ENCODE results near the gene PRKX. TPM values are rescaled to one million over a fixed set of nuclear protein-coding genes. Genes with fewer than 3 reads are reported as not detected.

PRKX gene
- total and polyA plus RNA-seq, 2 experiments from 2014 or later: 12.1 to 18.2 TPM

- Histone ChIP-seq H4K20me1 (ENCODE audit: insufficient read depth, poor library complexity, severe bottlenecking) (no peaks in the 10 kb centered on the region), H3K9me2 (replicated peaks; ENCODE audit: insufficient read depth) (no peaks in the 10 kb centered on the region), H3K79me2 (no peaks in the 10 kb centered on the region), H3K9me3 (ENCODE audit: low read depth) (no peaks in the 10 kb centered on the region), H2AFZ (no peak overlapping the region), H3K4me1 (ENCODE audit: insufficient read depth) (no peaks in the 10 kb centered on the region), H3K4me3 (no peak overlapping the region), H3K27ac (no peak overlapping the region), H3K36me3 (replicated peaks; ENCODE audit: insufficient read depth, low read depth) (no peaks in the 10 kb centered on the region), H3K27me3 (no peaks in the 10 kb centered on the region), H3K4me2 (no peak overlapping the region)
- 71% methylated on average over 6 of the region's 6 CpGs for WGBS (ENCODE audit: low lambda C conversion rate, missing lambda C conversion rate)
- DNase-seq (ENCODE audit: low spot score): no peak
- TF ChIP-seq EZH2 (IDR thresholded peaks at IDR 0.05; ENCODE audit: borderline replicate concordance) (no peak), EZH2phosphoT487 (IDR thresholded peaks at IDR 0.05; ENCODE audit: low read depth, severe bottlenecking, unreplicated experiment) (no peak)
- TF ChIP-seq, protein P1, sequence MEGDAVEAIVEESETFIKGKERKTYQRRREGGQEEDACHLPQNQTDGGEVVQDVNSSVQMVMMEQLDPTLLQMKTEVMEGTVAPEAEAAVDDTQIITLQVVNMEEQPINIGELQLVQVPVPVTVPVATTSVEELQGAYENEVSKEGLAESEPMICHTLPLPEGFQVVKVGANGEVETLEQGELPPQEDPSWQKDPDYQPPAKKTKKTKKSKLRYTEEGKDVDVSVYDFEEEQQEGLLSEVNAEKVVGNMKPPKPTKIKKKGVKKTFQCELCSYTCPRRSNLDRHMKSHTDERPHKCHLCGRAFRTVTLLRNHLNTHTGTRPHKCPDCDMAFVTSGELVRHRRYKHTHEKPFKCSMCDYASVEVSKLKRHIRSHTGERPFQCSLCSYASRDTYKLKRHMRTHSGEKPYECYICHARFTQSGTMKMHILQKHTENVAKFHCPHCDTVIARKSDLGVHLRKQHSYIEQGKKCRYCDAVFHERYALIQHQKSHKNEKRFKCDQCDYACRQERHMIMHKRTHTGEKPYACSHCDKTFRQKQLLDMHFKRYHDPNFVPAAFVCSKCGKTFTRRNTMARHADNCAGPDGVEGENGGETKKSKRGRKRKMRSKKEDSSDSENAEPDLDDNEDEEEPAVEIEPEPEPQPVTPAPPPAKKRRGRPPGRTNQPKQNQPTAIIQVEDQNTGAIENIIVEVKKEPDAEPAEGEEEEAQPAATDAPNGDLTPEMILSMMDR (IDR thresholded peaks at IDR 0.05; ENCODE audit: poor library complexity): no peak
These were observed 114.7 kb downstream of the PRKX start for GRCh38 chrX:3598709-3599108.

GRCh38 chrX:3598046-3598605 lies 115.3 kb downstream of the PRKX start:
- no peaks in the 10 kb centered on the region for H4K20me1 ChIP-seq (ENCODE audit: insufficient read depth, poor library complexity, severe bottlenecking)
- no peak overlapping the region for H3K4me3 ChIP-seq
- no peak overlapping the region for H3K4me2 ChIP-seq
- H3K9me3 ChIP-seq (ENCODE audit: low read depth): no peaks in the 10 kb centered on the region
- no peak overlapping the region for H3K27ac ChIP-seq
- TF ChIP-seq EZH2phosphoT487 (IDR thresholded peaks at IDR 0.05; ENCODE audit: low read depth, severe bottlenecking, unreplicated experiment) (no peak), EZH2 (IDR thresholded peaks at IDR 0.05; ENCODE audit: borderline replicate concordance) (no peak)
- TF ChIP-seq, protein P1 (IDR thresholded peaks at IDR 0.05; ENCODE audit: poor library complexity): no peak
- no peaks in the 10 kb centered on the region for H3K27me3 ChIP-seq
- no peak for DNase-seq (ENCODE audit: low spot score)
- H2AFZ ChIP-seq: no peak overlapping the region
- H3K36me3 ChIP-seq (replicated peaks; ENCODE audit: insufficient read depth, low read depth): no peaks in the 10 kb centered on the region
- no peaks in the 10 kb centered on the region for H3K9me2 ChIP-seq (replicated peaks; ENCODE audit: insufficient read depth)
- WGBS (ENCODE audit: low lambda C conversion rate, missing lambda C conversion rate): 84% methylated on average over 3 of the region's 3 CpGs
- H3K79me2 ChIP-seq: no peaks in the 10 kb centered on the region
- H3K4me1 ChIP-seq (ENCODE audit: insufficient read depth): no peaks in the 10 kb centered on the region

GRCh38 chrX:3592184-3592583 lies 121.3 kb downstream of the PRKX start:
- H3K27me3 ChIP-seq: no peaks in the 10 kb centered on the region
- H3K36me3 ChIP-seq (replicated peaks; ENCODE audit: insufficient read depth, low read depth): no peaks in the 10 kb centered on the region
- H3K9me3 ChIP-seq (ENCODE audit: low read depth): no peaks in the 10 kb centered on the region
- no peaks in the 10 kb centered on the region for H3K4me1 ChIP-seq (ENCODE audit: insufficient read depth)
- no peak overlapping the region for H2AFZ ChIP-seq
- DNase-seq (ENCODE audit: low spot score): no peak
- no peak for TF ChIP-seq EZH2phosphoT487 (IDR thresholded peaks at IDR 0.05; ENCODE audit: low read depth, severe bottlenecking, unreplicated experiment)
- no peak for TF ChIP-seq EZH2 (IDR thresholded peaks at IDR 0.05; ENCODE audit: borderline replicate concordance)
- TF ChIP-seq, protein P1 (IDR thresholded peaks at IDR 0.05; ENCODE audit: poor library complexity): no peak
- no peaks in the 10 kb centered on the region for H4K20me1 ChIP-seq (ENCODE audit: insufficient read depth, poor library complexity, severe bottlenecking)
- H3K4me2 ChIP-seq: no peak overlapping the region
- no peaks in the 10 kb centered on the region for H3K9me2 ChIP-seq (replicated peaks; ENCODE audit: insufficient read depth)
- no peaks in the 10 kb centered on the region for H3K79me2 ChIP-seq
- WGBS (ENCODE audit: low lambda C conversion rate, missing lambda C conversion rate): 26% methylated on average over 12 of the region's 12 CpGs
- H3K4me3 ChIP-seq: no peak overlapping the region
- no peak overlapping the region for H3K27ac ChIP-seq

Measured in hepatocyte (in vitro differentiated cells).